Measurements from ENCODE around the gene SUGCT. TPM values are rescaled to one million over a fixed set of nuclear protein-coding genes. Genes with fewer than 3 reads are reported as not detected.
"Not testable (repeated sequence)": the region's sequence is repeated elsewhere in the genome, so short reads cannot be mapped to it uniquely, and the experiment has no call there.

The SUGCT gene
- total RNA-seq, 1 experiment from 2014 or later: 4.6 TPM

GRCh38 chr7:40599836-40600235 is 465.0 kb downstream of the SUGCT start:
- no peaks in the 10 kb centered on the region for H3K36me3 Mint-ChIP-seq
- TF ChIP-seq OVOL2 (CRISPR knock-in tag; IDR thresholded peaks at IDR 0.05; ENCODE audit: borderline replicate concordance) (no peak), ZNF121 (CRISPR knock-in tag; IDR thresholded peaks at IDR 0.05) (no peak), SP1 (CRISPR knock-in tag; conservative IDR thresholded peaks at IDR 0.05) (no peak), NR1H2 (CRISPR knock-in tag; IDR thresholded peaks at IDR 0.05) (no peak), ZBTB21 (CRISPR knock-in tag; IDR thresholded peaks at IDR 0.05; ENCODE audit: borderline replicate concordance) (no peak), ZMAT4 (CRISPR knock-in tag; IDR thresholded peaks at IDR 0.05) (no peak), CBFB (CRISPR knock-in tag; IDR thresholded peaks at IDR 0.05; ENCODE audit: low read depth) (no peak), E2F1 (CRISPR knock-in tag; IDR thresholded peaks at IDR 0.05) (no peak), JUN (CRISPR knock-in tag; IDR thresholded peaks at IDR 0.05) (no peak), MYBL2 (CRISPR knock-in tag; IDR thresholded peaks at IDR 0.05) (no peak)
- POLR2A ChIA-PET: no interaction called here
- no peak overlapping the region for H3K27ac Mint-ChIP-seq
- no peak overlapping the region for H3K4me3 Mint-ChIP-seq
- H3K9me3 Mint-ChIP-seq: no peaks in the 10 kb centered on the region
- ATAC-seq (no peak), DNase-seq (ENCODE audit: low spot score) (no peak)
- no peaks in the 10 kb centered on the region for H3K27me3 Mint-ChIP-seq (ENCODE audit: low read depth)
- CTCF ChIA-PET: no interaction called here
- peaks cover 5% of the 10 kb centered on the region for H3K4me1 Mint-ChIP-seq

- H3K27ac Mint-ChIP-seq; ATAC-seq; H3K4me3 Mint-ChIP-seq; H3K27me3 Mint-ChIP-seq (ENCODE audit: low read depth); H3K36me3 Mint-ChIP-seq; DNase-seq (ENCODE audit: low spot score); CTCF ChIA-PET; H3K9me3 Mint-ChIP-seq; POLR2A ChIA-PET: not testable (repeated sequence)
- H3K4me1 Mint-ChIP-seq: peaks cover 12% of the 10 kb centered on the region
These were observed 467.5 kb downstream of the SUGCT start for GRCh38 chr7:40602351-40602750.

GRCh38 chr7:40604601-40605438 is 470.0 kb downstream of the SUGCT start:
- Mint-ChIP-seq H3K4me1 (peaks cover 12% of the 10 kb centered on the region), H3K27ac (no peak overlapping the region)
- POLR2A ChIA-PET: no interaction called here

More at GRCh38 chr7:40604601-40605438, 470.0 kb downstream of the SUGCT start:
- peak; percentile 74 for DNase-seq (ENCODE audit: low spot score)
- Mint-ChIP-seq H3K9me3 (no peaks in the 10 kb centered on the region), H3K4me3 (no peak overlapping the region), H3K36me3 (no peaks in the 10 kb centered on the region), H3K27me3 (ENCODE audit: low read depth) (no peaks in the 10 kb centered on the region)
- ATAC-seq: peak; percentile 98
- CTCF ChIA-PET: interaction anchor here (0.7 to 2.9 kb wide), 21 partner anchors 12 to 1100 kb away, joined by 3 to 55 read pairs (median 6); no protein-coding TSS in a partner anchor
- TF ChIP-seq HMGA2 (CRISPR knock-in tag; IDR thresholded peaks at IDR 0.05) (no peak), CTCF (IDR thresholded peaks at IDR 0.05) (peak; percentile 47; the same call in 1 of the 2 replicates)
